SU-DHL-6 (cell line): ENCODE measurements around the gene SH2D3A.

Experiments
- EZH2phosphoT487 ChIP-seq: fragments of 200-600 bp; sonication (generic), shearing (Covaris generic); conservative IDR thresholded peaks from 2 replicates; pipeline ENCODE4 v1.6.1; 2018; ENCODE audit warnings: mild to moderate bottlenecking, antibody characterized with exemption, low read length, moderate library complexity, mixed read lengths
- TF ChIP-seq, protein P1 (sequence below): fragments of 200-600 bp; sonication (generic); IDR thresholded peaks from one replicate; pipeline ENCODE4 v1.5.1; 2017; ENCODE audit warnings: antibody characterized with exemption, mild to moderate bottlenecking, low read length, moderate library complexity; ENCODE audit not compliant: insufficient read depth, poor library complexity, severe bottlenecking

DNA sequence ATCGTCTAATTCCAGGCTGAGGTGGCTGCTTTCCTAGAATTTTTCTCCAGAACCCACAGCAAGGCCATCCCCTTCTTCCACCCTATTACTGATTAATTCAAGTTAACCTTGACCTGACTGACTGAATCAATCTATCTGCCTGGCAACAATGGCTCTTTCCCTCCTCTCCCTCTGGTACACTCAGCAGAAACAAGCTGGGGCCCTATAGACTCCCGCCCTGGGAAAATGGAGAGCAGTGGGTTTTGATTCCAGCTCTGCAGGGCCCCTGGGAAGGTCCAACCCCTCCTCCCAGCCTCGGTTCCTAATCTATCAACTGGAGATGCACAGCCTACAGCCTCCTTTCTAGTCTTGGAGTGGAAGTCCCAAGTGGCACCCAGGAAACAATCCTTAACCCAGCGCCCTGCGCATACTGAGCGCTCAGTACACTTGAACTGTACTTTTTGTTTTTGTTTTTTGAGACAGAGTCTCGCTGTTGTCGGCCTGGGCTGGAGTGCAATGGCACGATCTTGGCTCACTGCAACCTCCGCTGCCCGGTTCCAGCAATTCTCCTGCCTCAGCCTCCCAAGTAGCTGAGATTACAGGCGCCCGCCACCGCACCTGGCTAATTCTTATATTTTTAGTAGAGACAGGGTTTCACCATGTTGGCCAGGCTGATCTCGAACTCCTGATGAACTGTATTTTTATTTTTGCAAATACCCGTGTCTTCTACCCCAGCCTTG, 41.6 kb downstream of the SH2D3A start:
- TF ChIP-seq, protein P1, sequence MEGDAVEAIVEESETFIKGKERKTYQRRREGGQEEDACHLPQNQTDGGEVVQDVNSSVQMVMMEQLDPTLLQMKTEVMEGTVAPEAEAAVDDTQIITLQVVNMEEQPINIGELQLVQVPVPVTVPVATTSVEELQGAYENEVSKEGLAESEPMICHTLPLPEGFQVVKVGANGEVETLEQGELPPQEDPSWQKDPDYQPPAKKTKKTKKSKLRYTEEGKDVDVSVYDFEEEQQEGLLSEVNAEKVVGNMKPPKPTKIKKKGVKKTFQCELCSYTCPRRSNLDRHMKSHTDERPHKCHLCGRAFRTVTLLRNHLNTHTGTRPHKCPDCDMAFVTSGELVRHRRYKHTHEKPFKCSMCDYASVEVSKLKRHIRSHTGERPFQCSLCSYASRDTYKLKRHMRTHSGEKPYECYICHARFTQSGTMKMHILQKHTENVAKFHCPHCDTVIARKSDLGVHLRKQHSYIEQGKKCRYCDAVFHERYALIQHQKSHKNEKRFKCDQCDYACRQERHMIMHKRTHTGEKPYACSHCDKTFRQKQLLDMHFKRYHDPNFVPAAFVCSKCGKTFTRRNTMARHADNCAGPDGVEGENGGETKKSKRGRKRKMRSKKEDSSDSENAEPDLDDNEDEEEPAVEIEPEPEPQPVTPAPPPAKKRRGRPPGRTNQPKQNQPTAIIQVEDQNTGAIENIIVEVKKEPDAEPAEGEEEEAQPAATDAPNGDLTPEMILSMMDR = no peak
- no peak for TF ChIP-seq EZH2phosphoT487
